Gastroesophageal sphincter (tissue), 3 donors: ENCODE measurements around the gene AUNIP.

Experiments used
- CTCF ChIP-seq, 4 experiments: fragments of 200-600 bp in 2 of 4; fragments of 450-650 bp in 2 of 4; sonication (generic) in 1 of 4; IDR thresholded peaks; one replicate each; pipeline ENCODE4 v1.5.1; 2017 to 2019; ENCODE audit warnings: antibody characterized with exemption in 4 of 4, mild to moderate bottlenecking in 2 of 4, moderate library complexity in 2 of 4
- EP300 ChIP-seq: sonication (generic); formaldehyde crosslinking; IDR thresholded peaks from one replicate; pipeline ENCODE4 v1.6.1; 2017; ENCODE audit warnings: antibody characterized with exemption, mild to moderate bottlenecking
- POLR2A ChIP-seq, 2 donors: fragments of 450-650 bp; IDR thresholded peaks; one replicate each; pipeline ENCODE4 v1.6.1; 2017; ENCODE audit warnings: antibody characterized with exemption in 2 of 2, mild to moderate bottlenecking in 2 of 2, moderate library complexity in 1 of 2
- POLR2AphosphoS5 ChIP-seq: sonication (generic); formaldehyde crosslinking; IDR thresholded peaks from one replicate; pipeline ENCODE4 v1.6.1; 2017; ENCODE audit warnings: antibody characterized with exemption

- no peak for TF ChIP-seq POLR2A (IDR thresholded peaks at IDR 0.05)
- no peak for TF ChIP-seq CTCF (IDR thresholded peaks at IDR 0.05)
- no peak for TF ChIP-seq POLR2AphosphoS5
- TF ChIP-seq EP300: no peak
Measured at GRCh38 chr1:25863486-25864262, 4.4 kb upstream of the AUNIP start.
